ENCODE measurements around the gene MAP1LC3C.
"Not testable (repeated sequence)": the region's sequence is repeated elsewhere in the genome, so short reads cannot be mapped to it uniquely, and the experiment has no call there.

The MAP1LC3C gene

GRCh38 chr1:241994171-241994570 lies 4.7 kb downstream of the MAP1LC3C start:
- no peak for DNase-seq (ENCODE audit: extremely low read depth in 1 of 2, low read depth in 1 of 2)

- DNase-seq (ENCODE audit: extremely low read depth in 1 of 2, low read depth in 1 of 2), result no peak
Observed at GRCh38 chr1:241992734-241993133, 6.2 kb downstream of the MAP1LC3C start.

DNA sequence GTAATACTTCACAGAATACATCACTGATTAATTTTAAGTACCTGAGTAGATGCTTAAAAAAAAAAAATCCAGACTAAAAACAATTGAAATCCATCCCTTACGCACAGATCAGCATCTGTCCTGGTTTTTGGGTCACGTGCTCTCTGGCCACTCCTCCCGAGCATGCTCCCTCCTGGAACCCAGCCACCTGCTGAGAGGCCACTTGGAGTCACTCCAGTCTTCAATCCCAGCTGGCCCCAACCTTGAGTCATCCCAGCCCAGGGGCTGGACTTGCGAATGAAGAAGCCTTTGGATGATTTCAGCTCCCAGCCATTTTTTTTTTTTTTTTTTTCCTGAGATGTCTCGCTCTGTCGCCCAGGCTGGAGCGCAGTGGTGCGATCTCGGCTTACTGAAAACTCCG lies 8.9 kb downstream of the MAP1LC3C start:
- no peak for DNase-seq (ENCODE audit: extremely low read depth in 1 of 2, low read depth in 1 of 2)

DNA sequence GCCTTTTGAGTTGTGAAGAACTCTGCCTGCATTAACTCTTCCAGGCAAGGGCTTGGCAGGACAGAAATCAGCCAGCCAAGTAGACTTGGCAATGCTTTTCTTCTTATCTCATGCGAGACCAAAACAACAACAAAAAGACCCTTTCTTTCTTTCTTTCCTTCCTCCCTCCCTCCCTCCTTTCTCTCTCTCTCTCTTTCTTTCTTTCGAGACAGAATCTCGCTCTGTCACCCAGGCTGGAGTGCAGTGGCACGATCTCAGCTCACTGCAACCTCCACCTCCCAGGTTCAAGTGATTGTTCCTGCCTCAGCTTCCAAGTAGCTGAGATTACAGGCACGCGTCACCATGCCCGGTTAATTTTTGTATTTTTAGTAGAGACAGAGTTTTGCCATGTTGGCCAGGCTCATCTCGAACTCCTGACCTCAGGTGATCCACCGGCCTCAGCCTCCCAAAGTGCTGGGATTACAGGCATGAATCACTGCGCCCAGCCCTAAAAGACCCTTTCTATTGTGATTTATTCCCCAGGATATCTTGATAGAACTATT lies 10.4 kb downstream of the MAP1LC3C start:
- not testable (repeated sequence) for DNase-seq (ENCODE audit: extremely low read depth in 1 of 2, low read depth in 1 of 2)

DNA sequence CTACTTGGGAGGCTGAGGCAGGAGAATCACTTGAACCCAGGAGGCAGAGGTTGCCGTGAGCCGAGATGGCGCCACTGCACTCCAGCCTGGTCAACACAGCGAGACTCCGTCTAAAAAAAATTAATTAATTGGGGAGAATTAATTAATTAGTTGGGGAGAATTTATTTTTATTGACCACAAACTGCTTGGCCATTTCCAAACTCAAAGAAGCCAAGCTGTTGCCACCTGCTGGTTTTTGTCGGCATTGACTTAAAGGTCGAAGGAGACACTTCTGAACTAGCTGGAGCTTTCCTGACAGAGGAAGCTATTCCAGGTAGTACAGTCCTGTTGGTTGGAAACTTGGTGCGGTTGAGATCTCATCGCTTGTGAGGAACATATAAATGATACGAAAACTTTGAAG lies 13.1 kb downstream of the MAP1LC3C start:
- DNase-seq (ENCODE audit: extremely low read depth in 1 of 2, low read depth in 1 of 2), result no peak

- DNase-seq (ENCODE audit: extremely low read depth in 1 of 2, low read depth in 1 of 2), result no peak
Observed at GRCh38 chr1:241979926-241980325, 19.0 kb downstream of the MAP1LC3C start.

- no peak for DNase-seq (ENCODE audit: extremely low read depth in 1 of 2, low read depth in 1 of 2)
Observed at GRCh38 chr1:241979071-241979470, 19.8 kb downstream of the MAP1LC3C start.

- DNase-seq (ENCODE audit: extremely low read depth in 1 of 2, low read depth in 1 of 2), result no peak
Observed at GRCh38 chr1:241976229-241976628, 22.7 kb downstream of the MAP1LC3C start.

GRCh38 chr1:241972703-241973369 lies 26.1 kb downstream of the MAP1LC3C start:
- DNase-seq (ENCODE audit: extremely low read depth in 1 of 2, low read depth in 1 of 2), result no peak

GRCh38 chr1:241968611-241969010 lies 30.3 kb downstream of the MAP1LC3C start:
- no peak for DNase-seq (ENCODE audit: extremely low read depth in 1 of 2, low read depth in 1 of 2)

- no peak for DNase-seq (ENCODE audit: extremely low read depth in 1 of 2, low read depth in 1 of 2)
Observed at GRCh38 chr1:241964550-241965282, 34.2 kb downstream of the MAP1LC3C start.

DNA sequence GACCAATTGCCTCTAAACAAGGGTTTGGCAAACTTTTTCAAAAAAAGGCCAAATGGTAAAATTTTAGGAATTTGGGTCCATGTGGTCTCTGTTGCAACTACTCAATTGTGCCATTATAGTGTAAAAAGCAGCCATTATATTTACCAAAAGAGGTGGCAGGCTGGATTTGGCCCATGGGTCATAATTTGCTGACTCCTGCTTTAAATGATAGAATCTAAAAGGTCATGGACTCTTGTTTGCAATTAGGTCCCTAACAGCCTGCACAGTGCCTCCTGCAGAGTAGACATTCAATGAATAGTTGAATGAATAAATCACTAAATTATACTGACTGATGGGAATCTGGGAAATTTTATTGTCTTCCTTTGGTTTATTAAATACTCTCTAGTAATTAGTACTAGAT lies 35.2 kb downstream of the MAP1LC3C start:
- DNase-seq (ENCODE audit: extremely low read depth in 1 of 2, low read depth in 1 of 2), result no peak

DNA sequence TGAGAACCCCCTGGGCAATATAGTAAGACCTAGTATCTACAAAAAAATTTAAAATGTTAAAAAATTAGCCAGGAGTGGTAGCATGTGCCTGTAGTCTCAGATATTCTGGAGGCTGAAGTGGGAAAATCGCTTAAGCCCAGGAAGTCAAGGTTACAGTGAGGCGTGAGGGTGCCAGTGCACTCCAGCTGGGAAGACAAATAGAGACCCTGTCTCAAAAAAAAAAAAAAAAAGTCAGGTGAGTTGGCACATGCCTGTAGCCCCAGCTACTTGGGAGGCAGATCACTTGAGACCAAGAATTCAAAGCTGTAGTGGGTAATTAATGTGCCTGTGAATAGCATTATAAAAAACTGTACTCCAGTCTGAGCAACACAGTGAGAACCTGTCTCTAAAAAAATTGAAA lies 36.7 kb downstream of the MAP1LC3C start:
- no peak for DNase-seq (ENCODE audit: extremely low read depth in 1 of 2, low read depth in 1 of 2)

- DNase-seq (ENCODE audit: extremely low read depth in 1 of 2, low read depth in 1 of 2), result no peak
Observed at GRCh38 chr1:241957692-241958494, 41.0 kb downstream of the MAP1LC3C start, which contains the start of gene BECN2. Gene BECN2 (plus strand): TSS chr1:241957767. CDS start chr1:241957767, 0 bp downstream.

GRCh38 chr1:241950390-241950789 lies 48.5 kb downstream of the MAP1LC3C start:
- DNase-seq (ENCODE audit: extremely low read depth in 1 of 2, low read depth in 1 of 2), result no peak

DNA sequence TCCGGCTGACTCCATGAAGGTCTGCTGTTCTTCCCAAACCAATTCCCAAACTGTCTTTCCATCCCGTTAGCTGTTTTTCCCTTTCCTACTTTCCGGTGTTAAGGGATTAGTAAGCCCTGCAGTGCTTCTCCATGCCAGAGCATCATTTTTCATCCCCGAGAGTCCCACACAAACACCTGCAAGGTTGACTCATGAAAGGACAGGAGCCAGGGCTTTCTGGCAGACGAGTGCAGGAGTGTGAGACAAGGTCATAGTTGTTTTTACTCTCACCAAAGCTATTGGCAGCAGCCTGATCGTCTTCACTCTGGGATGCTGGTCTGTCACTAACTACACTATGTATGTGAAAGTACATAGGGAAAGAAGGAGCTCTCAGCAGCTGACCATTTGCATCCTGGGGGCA lies 51.5 kb downstream of the MAP1LC3C start:
- DNase-seq (ENCODE audit: extremely low read depth in 1 of 2, low read depth in 1 of 2), result no peak

All from stimulated activated CD8-positive, alpha-beta memory T cell treated with anti-CD3 and anti-CD28 coated beads, Interleukin-7, amount 100 ng/mL, for 48 hours (primary cell).